HCT116 (cell line): Measurements from ENCODE around the gene CEP72. TPM values are rescaled to one million over a fixed set of nuclear protein-coding genes. Genes with fewer than 3 reads are reported as not detected.

Experiments used
- ATAC-seq: fragments of 200-7000 bp; cut with Tn5 transposase; 2 replicates; pipeline ENCODE4 v1.9.1; 2020; ENCODE audit warnings: mild to moderate bottlenecking, moderate library complexity
- BruUV-seq: library from RNA; stranded (reverse); fragments of 400-500 nt; replicated peaks from 2 replicates; lab custom pipeline; 2021; lab: Mats Ljungman, UMichigan
- CTCF ChIA-PET: fragments of 300-600 bp; sonication (Branson Sonifier 250); formaldehyde crosslinking; loops from one replicate; lab custom pipeline; 2021; ENCODE audit warnings: antibody characterized with exemption; lab: Charles Lee
- POLR2A ChIA-PET: fragments of 300-600, 350-600 bp; sonication (Branson Sonifier 250); formaldehyde crosslinking; loops from one replicate; lab custom pipeline; 2021; ENCODE audit warnings: antibody characterized with exemption; lab: Charles Lee
- RAD21 ChIA-PET, 2 experiments: fragments of 300-600 bp; sonication (Branson Sonifier 250); formaldehyde crosslinking; loops; one replicate each; lab custom pipeline; 2023; ENCODE audit warnings: low total read pairs in 2 of 2; ENCODE audit not compliant: uncharacterized antibody in 2 of 2, unreplicated experiment in 2 of 2, low non-redundant PET in 1 of 2; lab: Charles Lee
- DNase-seq: peaks from one replicate; pipeline ENCODE4 v3.0.0-alpha.2; 2010; ENCODE audit warnings: low read depth, low spot score
- H2AFZ ChIP-seq: fragments of 200-600 bp; shearing (Covaris generic), sonication (generic); 2 replicates; pipeline ENCODE4 v1.6.1; 2017; ENCODE audit warnings: low read depth, mixed run types, mixed read lengths, antibody characterized with exemption, low read length; ENCODE audit not compliant: poor library complexity, severe bottlenecking
- H3K27ac ChIP-seq: 2 replicates; pipeline ENCODE4 v1.5.1; 2012; ENCODE audit warnings: low read depth, low read length
- H3K27me3 ChIP-seq: fragments of 200-600 bp; sonication (generic); 2 replicates; pipeline ENCODE4 v1.6.1; 2016; ENCODE audit warnings: mixed run types, low read length, mixed read lengths; ENCODE audit not compliant: insufficient read depth
- H3K36me3 ChIP-seq, 2 experiments: fragments of 200-500 bp in 1 of 2; fragments of 200-600 bp in 1 of 2; sonication (Bioruptor generic) in 1 of 2; sonication (generic) in 1 of 2; 2 replicates each; pipeline versions ENCODE4 v1.5.1 to v1.6.1; 2014 to 2016; ENCODE audit warnings: low read length in 2 of 2, inconsistent platforms in 1 of 2, mixed read lengths in 1 of 2, mixed run types in 1 of 2; ENCODE audit not compliant: insufficient read depth in 2 of 2, control insufficient read depth in 1 of 2
- H3K4me1 ChIP-seq, 2 experiments: fragments of 200-600 bp in 1 of 2; sonication (generic) in 1 of 2; 2 replicates each; pipeline versions ENCODE4 v1.5.1 to v1.6.1; 2012 to 2017; ENCODE audit warnings: low read length in 2 of 2, inconsistent platforms in 1 of 2, mild to moderate bottlenecking in 1 of 2, mixed read lengths in 1 of 2, mixed run types in 1 of 2, moderate library complexity in 1 of 2; ENCODE audit not compliant: insufficient read depth in 2 of 2, control insufficient read depth in 1 of 2
- H3K4me2 ChIP-seq: fragments of 200-600 bp; sonication (generic); 2 replicates; pipeline ENCODE4 v1.6.1; 2017; ENCODE audit warnings: mixed run types, low read length, mixed read lengths
- H3K4me3 ChIP-seq, 2 experiments: fragments of 200-600 bp in 1 of 2; sonication (generic) in 1 of 2; replicated peaks in 1 of 2; 2 replicates each; pipeline ENCODE4 v1.5.1; 2011 to 2016; ENCODE audit warnings: low read length in 2 of 2, control low read depth in 1 of 2, low read depth in 1 of 2, mild to moderate bottlenecking in 1 of 2, mixed read lengths in 1 of 2, mixed run types in 1 of 2
- H3K79me2 ChIP-seq: fragments of 200-600 bp; sonication (generic); 2 replicates; pipeline ENCODE4 v1.6.1; 2017; ENCODE audit warnings: mild to moderate bottlenecking, mixed run types, low read length, moderate library complexity, mixed read lengths; ENCODE audit not compliant: insufficient read depth
- H3K9ac ChIP-seq: fragments of 200-600 bp; sonication (generic); 2 replicates; pipeline ENCODE4 v1.6.1; 2016; ENCODE audit warnings: low read length, mixed read lengths
- H3K9me2 ChIP-seq: fragments of 200-600 bp; sonication (generic), shearing (Covaris generic); 2 replicates; pipeline ENCODE4 v1.6.1; 2017; ENCODE audit warnings: mixed run types, mild to moderate bottlenecking, moderate library complexity; ENCODE audit not compliant: insufficient read depth
- H3K9me3 ChIP-seq, 2 experiments: fragments of 200-500 bp in 1 of 2; fragments of 200-600 bp in 1 of 2; sonication (Bioruptor generic) in 1 of 2; sonication (generic) in 1 of 2; 2 replicates each; pipeline ENCODE4 v1.6.1; 2014 to 2017; ENCODE audit warnings: low read length in 2 of 2, mixed read lengths in 2 of 2, inconsistent platforms in 1 of 2, low read depth in 1 of 2, mild to moderate bottlenecking in 1 of 2, mixed run types in 1 of 2, moderate library complexity in 1 of 2; ENCODE audit not compliant: control insufficient read depth in 1 of 2, insufficient read depth in 1 of 2
- H4K20me1 ChIP-seq: fragments of 200-600 bp; sonication (generic), shearing (Covaris generic); 2 replicates; pipeline ENCODE4 v1.6.1; 2017; ENCODE audit warnings: mixed run types, mild to moderate bottlenecking, moderate library complexity; ENCODE audit not compliant: insufficient read depth
- CBX3 ChIP-seq: IDR thresholded peaks from 2 replicates; pipeline ENCODE4 v1.6.1; 2012; ENCODE audit warnings: low read depth
- CEBPB ChIP-seq: IDR thresholded peaks from 2 replicates; pipeline ENCODE4 v1.6.1; 2012; ENCODE audit warnings: low read depth
- CTCF ChIP-seq, 3 experiments: fragments of 200-600 bp in 1 of 3; sonication (generic) in 1 of 3; IDR thresholded peaks in 2 of 3; conservative IDR thresholded peaks in 1 of 3; 2 replicates each; pipeline ENCODE4 v1.5.1; 2012 to 2017; ENCODE audit warnings: low read depth in 2 of 3, low read length in 2 of 3, antibody characterized with exemption in 1 of 3, borderline replicate concordance in 1 of 3, control low read depth in 1 of 3, mild to moderate bottlenecking in 1 of 3, mixed read lengths in 1 of 3, mixed run types in 1 of 3, moderate library complexity in 1 of 3; ENCODE audit not compliant: insufficient read depth in 1 of 3
- EGR1 ChIP-seq: IDR thresholded peaks from 2 replicates; pipeline ENCODE4 v1.6.1; 2012; ENCODE audit warnings: low read depth
- EZH2phosphoT487 ChIP-seq: fragments of 200-600 bp; IDR thresholded peaks from 2 replicates; pipeline ENCODE4 v1.6.1; 2018; ENCODE audit warnings: antibody characterized with exemption, borderline replicate concordance
- JUND ChIP-seq: IDR thresholded peaks from 2 replicates; pipeline ENCODE4 v1.6.1; 2012
- POLR2AphosphoS5 ChIP-seq: IDR thresholded peaks from 2 replicates; pipeline ENCODE4 v1.6.1; 2011; ENCODE audit warnings: mild to moderate bottlenecking, low read depth, low read length, moderate library complexity
- RAD21 ChIP-seq: IDR thresholded peaks from 2 replicates; pipeline ENCODE4 v1.6.1; 2012; ENCODE audit warnings: low read depth, mild to moderate bottlenecking
- REST ChIP-seq: IDR thresholded peaks from 2 replicates; pipeline ENCODE4 v1.6.1; 2012; ENCODE audit warnings: low read depth
- SIN3A ChIP-seq: IDR thresholded peaks from 2 replicates; pipeline ENCODE4 v1.6.1; 2012; ENCODE audit warnings: low read depth
- SP1 ChIP-seq: IDR thresholded peaks from 2 replicates; pipeline ENCODE4 v1.6.1; 2012; ENCODE audit warnings: low read depth
- SRF ChIP-seq: IDR thresholded peaks from 2 replicates; pipeline ENCODE4 v1.6.1; 2012; ENCODE audit warnings: low read depth
- TCF7L2 ChIP-seq: IDR thresholded peaks from 2 replicates; pipeline ENCODE4 v1.7.0; 2011; ENCODE audit warnings: borderline replicate concordance, inconsistent platforms; ENCODE audit not compliant: insufficient read depth, insufficient read length; ENCODE audit errors: extremely low read depth
- YY1 ChIP-seq: IDR thresholded peaks from 2 replicates; pipeline ENCODE4 v1.6.1; 2011; ENCODE audit warnings: low read length, low read depth, moderate library complexity, mild to moderate bottlenecking; ENCODE audit not compliant: insufficient replicate concordance; ENCODE audit errors: extremely low read depth
- ZBTB33 ChIP-seq: IDR thresholded peaks from 2 replicates; pipeline ENCODE4 v1.6.1; 2011; ENCODE audit warnings: mild to moderate bottlenecking, low read length, moderate library complexity; ENCODE audit not compliant: insufficient replicate concordance; ENCODE audit errors: extremely low read depth
- ZFX ChIP-seq: fragments of 450-650 bp; IDR thresholded peaks from 2 replicates; pipeline ENCODE4 v1.6.1; 2017
- ZNF274 ChIP-seq: fragments of 200-500 bp; sonication (Bioruptor generic); IDR thresholded peaks from 2 replicates; pipeline ENCODE4 v1.6.1; 2014; ENCODE audit warnings: mild to moderate bottlenecking, low read depth, low read length, inconsistent platforms
- intact Hi-C: fragments of 100-400 bp; cut with micrococcal nuclease; formaldehyde crosslinking; loops from 2 replicates; pipeline ENCODE4 v1.10.0; 2022
- total RNA-seq: library from RNA; stranded (reverse); gene quantifications from one replicate; pipeline ENCODE4 v1.2.1, GENCODE V29; 2021; ENCODE audit not compliant: unreplicated experiment

The CEP72 gene
- total RNA-seq, 1 experiment from 2014 or later = 25.6 TPM

- POLR2A ChIA-PET = no interaction called here
- Histone ChIP-seq H3K9ac (no peak overlapping the region), H3K27ac (no peak overlapping the region), H3K79me2 (no peaks in the 10 kb centered on the region; the same call in 1 of the 2 replicates), H3K27me3 (no peaks in the 10 kb centered on the region), H3K4me3 (no peak overlapping the region), H3K36me3 (peaks cover 9 to 37% of the 10 kb centered on the region in 2 experiments; a peak in 3 of 4 replicates), H3K9me3 (peaks cover 0 to 5% of the 10 kb centered on the region in 2 experiments; a peak in 1 of 4 replicates), H3K4me1 (peaks cover 3 to 13% of the 10 kb centered on the region in 2 experiments; a peak in 3 of 4 replicates), H3K4me2 (no peak overlapping the region), H4K20me1 (no peaks in the 10 kb centered on the region), H3K9me2 (no peaks in the 10 kb centered on the region), H2AFZ (no peak overlapping the region)
- DNase-seq (no peak), ATAC-seq (no peak)
- CTCF ChIA-PET = no interaction called here
- intact Hi-C loops = no loop called here
- no TSS peak for BruUV-seq
- TF ChIP-seq CTCF (IDR thresholded peaks at IDR 0.05 in 2 of 3, conservative IDR thresholded peaks at IDR 0.05 in 1 of 3; ENCODE audit: borderline replicate concordance in 1 of 3, insufficient read depth in 1 of 3, low read depth in 2 of 3, low read length in 2 of 3) = no peak
- no peak for TF ChIP-seq JUND
- no peak for TF ChIP-seq ZNF274
- no peak for TF ChIP-seq YY1
- no peak for TF ChIP-seq POLR2AphosphoS5
- TF ChIP-seq ZBTB33 = no peak
- no peak for TF ChIP-seq EZH2phosphoT487
- TF ChIP-seq CBX3 = no peak
- TF ChIP-seq SRF = no peak
- TF ChIP-seq REST = no peak
- TF ChIP-seq CEBPB = no peak
- TF ChIP-seq SIN3A = no peak
- TF ChIP-seq TCF7L2 = no peak
- no peak for TF ChIP-seq RAD21
- no peak for TF ChIP-seq ZFX
- no peak for TF ChIP-seq EGR1
- no peak for TF ChIP-seq SP1
- RAD21 ChIA-PET = interaction anchor here in 1 of 2 experiments (0.5 kb wide), 1 partner anchor 56 kb away, joined by 3 read pairs; no protein-coding TSS in a partner anchor
Measured at GRCh38 chr5:654071-654778, 42.1 kb downstream of the CEP72 start.
